Measurements from ENCODE around the gene ODR4. TPM values are rescaled to one million over a fixed set of nuclear protein-coding genes. Genes with fewer than 3 reads are reported as not detected.

The ODR4 gene
- total RNA-seq, 3 donors from 2014 or later = 20.0 to 32.6 (median 25.9) TPM

GRCh38 chr1:186421446-186421845 is 45.8 kb downstream of the ODR4 start:
- intact Hi-C loops (cut with DNase I; ENCODE audit: low total_unique reads) = no loop called here
- peak overlapping the region in 1 of 2 donors; percentile 63 for H3K27ac ChIP-seq
- H3K36me3 ChIP-seq = no peaks in the 10 kb centered on the region
- no peak for DNase-seq (ENCODE audit: low spot score in 2 of 2)
- no peak for TF ChIP-seq CTCF (IDR thresholded peaks at IDR 0.05)
- TF ChIP-seq POLR2AphosphoS5 (IDR thresholded peaks at IDR 0.05) = no peak
- no peak for TF ChIP-seq POLR2A (IDR thresholded peaks at IDR 0.05)
- H3K27me3 ChIP-seq = no peaks in the 10 kb centered on the region
- H3K9me3 ChIP-seq = no peaks in the 10 kb centered on the region
- H3K4me3 ChIP-seq = no peak overlapping the region
- no peaks in the 10 kb centered on the region for H3K4me1 ChIP-seq

- intact Hi-C loops (cut with DNase I; ENCODE audit: low total_unique reads) = no loop called here
- Histone ChIP-seq H3K27me3 (no peaks in the 10 kb centered on the region), H3K4me3 (no peak overlapping the region), H3K9me3 (no peaks in the 10 kb centered on the region), H3K36me3 (peaks cover 1% of the 10 kb centered on the region), H3K27ac (no peak overlapping the region), H3K4me1 (no peaks in the 10 kb centered on the region)
- DNase-seq (ENCODE audit: low spot score in 2 of 2) = no peak
- TF ChIP-seq POLR2A (IDR thresholded peaks at IDR 0.05) (no peak), CTCF (IDR thresholded peaks at IDR 0.05) (no peak)
Observed at GRCh38 chr1:186424539-186424938, 48.9 kb downstream of the ODR4 start.

DNA sequence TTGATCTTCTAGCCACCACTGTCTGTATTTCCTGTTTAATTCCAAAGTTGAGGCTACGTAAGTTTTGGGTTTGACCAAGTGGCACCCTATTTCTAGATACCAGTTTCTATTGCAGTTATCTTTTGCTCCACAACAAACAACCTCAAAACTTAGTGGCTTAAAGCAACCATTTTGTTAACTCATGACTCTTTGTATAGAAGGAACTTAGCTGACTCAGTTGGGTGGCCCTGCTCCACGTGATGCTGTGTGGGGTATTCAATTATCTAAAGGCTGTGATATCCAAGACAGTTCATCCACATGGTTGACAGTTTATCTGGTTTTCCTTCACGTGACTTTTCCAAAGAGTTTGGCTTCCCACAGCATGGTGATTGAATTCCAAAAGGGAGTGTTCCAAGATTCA is 50.5 kb downstream of the ODR4 start:
- Histone ChIP-seq H3K4me3 (no peak overlapping the region), H3K27me3 (no peaks in the 10 kb centered on the region), H3K36me3 (peaks cover 2% of the 10 kb centered on the region), H3K4me1 (no peaks in the 10 kb centered on the region), H3K27ac (no peak overlapping the region), H3K9me3 (no peaks in the 10 kb centered on the region)
- intact Hi-C loops (cut with DNase I; ENCODE audit: low total_unique reads) = no loop called here
- TF ChIP-seq POLR2AphosphoS5 (IDR thresholded peaks at IDR 0.05) (no peak), CTCF (IDR thresholded peaks at IDR 0.05) (no peak), POLR2A (IDR thresholded peaks at IDR 0.05) (no peak)
- no peak for DNase-seq (ENCODE audit: low spot score in 2 of 2)

GRCh38 chr1:186429017-186429416 is 53.4 kb downstream of the ODR4 start:
- intact Hi-C loops (cut with DNase I; ENCODE audit: low total_unique reads) = no loop called here
- Histone ChIP-seq H3K36me3 (peaks cover 2% of the 10 kb centered on the region), H3K4me1 (no peaks in the 10 kb centered on the region), H3K27ac (no peak overlapping the region), H3K27me3 (no peaks in the 10 kb centered on the region), H3K9me3 (no peaks in the 10 kb centered on the region), H3K4me3 (no peak overlapping the region)
- no peak for DNase-seq (ENCODE audit: low spot score in 2 of 2)
- TF ChIP-seq POLR2A (IDR thresholded peaks at IDR 0.05) = no peak
- no peak for TF ChIP-seq POLR2AphosphoS5 (IDR thresholded peaks at IDR 0.05)
- no peak for TF ChIP-seq CTCF (IDR thresholded peaks at IDR 0.05)

- DNase-seq (ENCODE audit: low spot score in 2 of 2) = no peak
- Histone ChIP-seq H3K27ac (no peak overlapping the region), H3K9me3 (no peaks in the 10 kb centered on the region), H3K4me1 (no peaks in the 10 kb centered on the region), H3K27me3 (no peaks in the 10 kb centered on the region), H3K4me3 (no peak overlapping the region), H3K36me3 (no peaks in the 10 kb centered on the region)
- no peak for TF ChIP-seq POLR2AphosphoS5 (IDR thresholded peaks at IDR 0.05)
- no peak for TF ChIP-seq POLR2A (IDR thresholded peaks at IDR 0.05)
- no peak for TF ChIP-seq CTCF (IDR thresholded peaks at IDR 0.05)
- intact Hi-C loops (cut with DNase I; ENCODE audit: low total_unique reads) = no loop called here
Observed at GRCh38 chr1:186435336-186435735, 59.7 kb downstream of the ODR4 start.

All from breast epithelium (tissue), 4 donors.